Ovary (tissue), 3 donors: ENCODE data around the gene NTRK2.

Source experiments
- EP300 ChIP-seq: sonication (generic); formaldehyde crosslinking; IDR thresholded peaks from one replicate; pipeline ENCODE4 v1.6.1; 2017; ENCODE audit warnings: antibody characterized with exemption
- POLR2A ChIP-seq: fragments of 450-650 bp; IDR thresholded peaks from one replicate; pipeline ENCODE4 v1.6.1; 2017; ENCODE audit warnings: antibody characterized with exemption, mild to moderate bottlenecking, moderate library complexity
- TF ChIP-seq, protein P1 (sequence below), 3 donors: fragments of 450-650 bp in 2 of 3; fragments of 200-600 bp in 1 of 3; IDR thresholded peaks; one replicate each; pipeline versions ENCODE4 v1.5.1 to v1.8.0; 2016 to 2022; ENCODE audit warnings: antibody characterized with exemption in 3 of 3, mild to moderate bottlenecking in 1 of 3
- donor health status: DM: no; HTN: no; CAD: no.

DNA sequence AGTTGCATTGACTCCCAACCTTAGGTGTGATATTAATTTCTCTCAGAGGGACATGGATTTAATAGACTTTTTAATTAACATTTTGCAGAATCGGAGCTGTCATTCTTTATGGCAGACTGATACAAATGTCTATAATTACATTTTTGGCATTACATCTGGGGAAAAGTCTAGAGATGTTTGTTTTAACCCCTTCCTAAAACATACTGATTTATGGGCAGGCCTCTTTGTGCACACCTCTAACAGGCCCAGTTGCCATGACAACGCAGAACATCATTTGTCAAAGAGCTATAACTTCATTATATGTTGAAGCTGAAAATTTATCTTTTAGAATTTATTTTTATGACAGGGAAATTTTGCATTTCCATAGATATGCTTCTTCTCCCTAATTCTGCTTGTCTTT is 158.5 kb downstream of the NTRK2 start:
- no peak for TF ChIP-seq POLR2A
- TF ChIP-seq, protein P1, sequence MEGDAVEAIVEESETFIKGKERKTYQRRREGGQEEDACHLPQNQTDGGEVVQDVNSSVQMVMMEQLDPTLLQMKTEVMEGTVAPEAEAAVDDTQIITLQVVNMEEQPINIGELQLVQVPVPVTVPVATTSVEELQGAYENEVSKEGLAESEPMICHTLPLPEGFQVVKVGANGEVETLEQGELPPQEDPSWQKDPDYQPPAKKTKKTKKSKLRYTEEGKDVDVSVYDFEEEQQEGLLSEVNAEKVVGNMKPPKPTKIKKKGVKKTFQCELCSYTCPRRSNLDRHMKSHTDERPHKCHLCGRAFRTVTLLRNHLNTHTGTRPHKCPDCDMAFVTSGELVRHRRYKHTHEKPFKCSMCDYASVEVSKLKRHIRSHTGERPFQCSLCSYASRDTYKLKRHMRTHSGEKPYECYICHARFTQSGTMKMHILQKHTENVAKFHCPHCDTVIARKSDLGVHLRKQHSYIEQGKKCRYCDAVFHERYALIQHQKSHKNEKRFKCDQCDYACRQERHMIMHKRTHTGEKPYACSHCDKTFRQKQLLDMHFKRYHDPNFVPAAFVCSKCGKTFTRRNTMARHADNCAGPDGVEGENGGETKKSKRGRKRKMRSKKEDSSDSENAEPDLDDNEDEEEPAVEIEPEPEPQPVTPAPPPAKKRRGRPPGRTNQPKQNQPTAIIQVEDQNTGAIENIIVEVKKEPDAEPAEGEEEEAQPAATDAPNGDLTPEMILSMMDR (IDR thresholded peaks at IDR 0.05): no peak
- TF ChIP-seq EP300: no peak
